ENCODE results near the gene OR14A2. TPM values are rescaled to one million over a fixed set of nuclear protein-coding genes. Genes with fewer than 3 reads are reported as not detected.

Gene OR14A2
- total RNA-seq, 1 experiment from 2014 or later, result not detected

DNA sequence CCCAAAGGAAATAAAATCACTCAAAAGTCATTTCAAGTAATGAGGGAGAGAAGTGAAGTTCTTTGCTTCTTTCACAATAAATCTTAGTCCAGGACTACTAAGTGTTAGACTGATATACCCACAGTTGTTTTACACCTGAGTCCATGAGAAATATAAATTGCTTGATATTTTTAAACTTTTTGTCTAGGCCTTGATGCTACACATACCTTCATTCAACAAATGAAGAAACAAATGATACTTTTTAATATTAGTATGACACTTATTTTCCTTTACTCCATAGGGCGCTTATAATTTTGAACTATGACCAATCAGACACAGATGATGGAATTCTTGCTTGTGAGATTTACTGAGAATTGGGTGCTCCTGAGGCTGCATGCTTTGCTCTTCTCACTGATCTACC is 9.6 kb downstream of the OR14A2 start, which contains the start of gene OR14K1:
TSS of gene OR14K1 (plus strand) at position 301 of the 400 bp plus-strand sequence. CDS start at position 301, 0 bp downstream.
- Histone ChIP-seq H3K4me2 (no peak within 1 kb of the TSS), H3K9me2 (ENCODE audit: insufficient read depth) (no peaks in the 10 kb centered on the region), H3K27me3 (ENCODE audit: insufficient read depth, low read depth) (no peaks in the 10 kb centered on the region), H3K79me2 (ENCODE audit: low read depth) (no peaks in the 10 kb centered on the region), H3K27ac (no peak within 1 kb of the TSS), H3K9me3 (ENCODE audit: insufficient read depth, low read depth) (no peaks in the 10 kb centered on the region), H2AFZ (no peak within 1 kb of the TSS), H3F3A (ENCODE audit: insufficient read depth, low read depth) (no peaks in the 10 kb centered on the region), H3K4me3 (no peak within 1 kb of the TSS), H3K4me1 (replicated peaks; ENCODE audit: insufficient read depth) (no peaks in the 10 kb centered on the region), H4K20me1 (ENCODE audit: insufficient read depth) (no peaks in the 10 kb centered on the region), H3K36me3 (ENCODE audit: low read depth) (no peaks in the 10 kb centered on the region)
- no peak for DNase-seq
- no TSS peak for BruUV-seq (replicated peaks)
- ChIA-PET POLR2A (ENCODE audit: unreplicated experiment) (no interaction called here), CTCF (no interaction called here)
- TF ChIP-seq EZH2 (IDR thresholded peaks at IDR 0.05; ENCODE audit: low read depth), result no peak
- TF ChIP-seq, protein P1, sequence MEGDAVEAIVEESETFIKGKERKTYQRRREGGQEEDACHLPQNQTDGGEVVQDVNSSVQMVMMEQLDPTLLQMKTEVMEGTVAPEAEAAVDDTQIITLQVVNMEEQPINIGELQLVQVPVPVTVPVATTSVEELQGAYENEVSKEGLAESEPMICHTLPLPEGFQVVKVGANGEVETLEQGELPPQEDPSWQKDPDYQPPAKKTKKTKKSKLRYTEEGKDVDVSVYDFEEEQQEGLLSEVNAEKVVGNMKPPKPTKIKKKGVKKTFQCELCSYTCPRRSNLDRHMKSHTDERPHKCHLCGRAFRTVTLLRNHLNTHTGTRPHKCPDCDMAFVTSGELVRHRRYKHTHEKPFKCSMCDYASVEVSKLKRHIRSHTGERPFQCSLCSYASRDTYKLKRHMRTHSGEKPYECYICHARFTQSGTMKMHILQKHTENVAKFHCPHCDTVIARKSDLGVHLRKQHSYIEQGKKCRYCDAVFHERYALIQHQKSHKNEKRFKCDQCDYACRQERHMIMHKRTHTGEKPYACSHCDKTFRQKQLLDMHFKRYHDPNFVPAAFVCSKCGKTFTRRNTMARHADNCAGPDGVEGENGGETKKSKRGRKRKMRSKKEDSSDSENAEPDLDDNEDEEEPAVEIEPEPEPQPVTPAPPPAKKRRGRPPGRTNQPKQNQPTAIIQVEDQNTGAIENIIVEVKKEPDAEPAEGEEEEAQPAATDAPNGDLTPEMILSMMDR (conservative IDR thresholded peaks at IDR 0.05), result no peak
- intact Hi-C loops (cut with micrococcal nuclease; ENCODE audit: unreplicated experiment), result no loop called here

DNA sequence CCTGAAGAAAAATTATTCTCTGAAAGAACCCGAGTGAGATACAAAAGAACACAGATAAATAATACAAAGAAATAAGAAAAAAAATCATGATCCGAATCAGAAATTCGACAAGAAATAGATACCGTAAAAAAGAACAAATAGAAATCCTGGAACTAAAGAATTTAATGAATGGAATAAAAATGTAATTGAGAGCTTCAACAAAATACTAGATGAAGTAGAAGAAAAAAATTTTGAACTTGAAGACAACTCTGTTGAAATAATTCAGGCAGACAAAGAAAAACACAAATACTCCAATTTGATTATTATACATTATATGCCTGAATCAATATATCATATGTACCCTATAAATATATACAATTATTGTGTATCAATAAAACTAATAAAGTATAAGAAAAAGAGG is 26.7 kb downstream of the OR14A2 start:
- H3K4me1 ChIP-seq (replicated peaks; ENCODE audit: insufficient read depth), result no peaks in the 10 kb centered on the region
- H3K9me2 ChIP-seq (ENCODE audit: insufficient read depth), result no peaks in the 10 kb centered on the region
- H3K36me3 ChIP-seq (ENCODE audit: low read depth), result no peaks in the 10 kb centered on the region
- no peaks in the 10 kb centered on the region for H3F3A ChIP-seq (ENCODE audit: insufficient read depth, low read depth)
- H3K4me3 ChIP-seq, result no peak overlapping the region
- H2AFZ ChIP-seq, result no peak overlapping the region
- H3K79me2 ChIP-seq (ENCODE audit: low read depth), result no peaks in the 10 kb centered on the region
- no peak for DNase-seq
- TF ChIP-seq, protein P1 (conservative IDR thresholded peaks at IDR 0.05), result no peak
- no peak for TF ChIP-seq EZH2 (IDR thresholded peaks at IDR 0.05; ENCODE audit: low read depth)
- CTCF ChIA-PET, result no interaction called here
- POLR2A ChIA-PET (ENCODE audit: unreplicated experiment), result no interaction called here
- no peak overlapping the region for H3K4me2 ChIP-seq
- H3K27me3 ChIP-seq (ENCODE audit: insufficient read depth, low read depth), result no peaks in the 10 kb centered on the region
- no peaks in the 10 kb centered on the region for H3K9me3 ChIP-seq (ENCODE audit: insufficient read depth, low read depth)
- BruUV-seq (replicated peaks), result no TSS peak
- H3K27ac ChIP-seq, result no peak overlapping the region
- H4K20me1 ChIP-seq (ENCODE audit: insufficient read depth), result no peaks in the 10 kb centered on the region
- intact Hi-C loops (cut with micrococcal nuclease; ENCODE audit: unreplicated experiment), result no loop called here

GRCh38 chr1:247716546-247716945 is 31.4 kb downstream of the OR14A2 start, which contains the start of gene OR6F1:
Gene OR6F1, minus strand, starts transcription at chr1:247716646. Its CDS starts 3,891 bp downstream, at chr1:247712755.
- no peak within 1 kb of the TSS for H3K4me3 ChIP-seq
- DNase-seq, result no peak
- intact Hi-C loops (cut with micrococcal nuclease; ENCODE audit: unreplicated experiment), result no loop called here
- H3K36me3 ChIP-seq (ENCODE audit: low read depth), result no peaks in the 10 kb centered on the region
- no peaks in the 10 kb centered on the region for H4K20me1 ChIP-seq (ENCODE audit: insufficient read depth)
- POLR2A ChIA-PET (ENCODE audit: unreplicated experiment), result no interaction called here
- no TSS peak for BruUV-seq (replicated peaks)
- no peak within 1 kb of the TSS for H3K4me2 ChIP-seq
- no peaks in the 10 kb centered on the region for H3K4me1 ChIP-seq (replicated peaks; ENCODE audit: insufficient read depth)
- CTCF ChIA-PET, result no interaction called here
- no peak for TF ChIP-seq EZH2 (IDR thresholded peaks at IDR 0.05; ENCODE audit: low read depth)
- TF ChIP-seq, protein P1 (conservative IDR thresholded peaks at IDR 0.05), result no peak
- no peaks in the 10 kb centered on the region for H3K9me2 ChIP-seq (ENCODE audit: insufficient read depth)
- H3K27me3 ChIP-seq (ENCODE audit: insufficient read depth, low read depth), result no peaks in the 10 kb centered on the region
- H3K9me3 ChIP-seq (ENCODE audit: insufficient read depth, low read depth), result no peaks in the 10 kb centered on the region
- no peak within 1 kb of the TSS for H3K27ac ChIP-seq
- no peak within 1 kb of the TSS for H2AFZ ChIP-seq
- no peaks in the 10 kb centered on the region for H3F3A ChIP-seq (ENCODE audit: insufficient read depth, low read depth)
- no peaks in the 10 kb centered on the region for H3K79me2 ChIP-seq (ENCODE audit: low read depth)
